ENCODE data around the gene PRPF31.

GRCh38 chr19:54141356-54141755 is 25.8 kb downstream of the PRPF31 start:
- TF ChIP-seq SIN3A (IDR thresholded peaks at IDR 0.05; ENCODE audit: borderline replicate concordance, insufficient read depth, low read length) = no peak
- TF ChIP-seq REST (IDR thresholded peaks at IDR 0.05; ENCODE audit: insufficient read depth in 1 of 2, low read depth in 2 of 2, low read length in 2 of 2) = no peak

Measured in PFSK-1 (cell line).